DMS 273 treated with DMSO at 0.1 percent for 48 hours (cell line): ENCODE results near the gene PRKCE.

Source experiments
- DNase-seq: peaks from one replicate; lab custom pipeline; 2025; lab: John Stamatoyannopoulos, UW

PRKCE gene

DNA sequence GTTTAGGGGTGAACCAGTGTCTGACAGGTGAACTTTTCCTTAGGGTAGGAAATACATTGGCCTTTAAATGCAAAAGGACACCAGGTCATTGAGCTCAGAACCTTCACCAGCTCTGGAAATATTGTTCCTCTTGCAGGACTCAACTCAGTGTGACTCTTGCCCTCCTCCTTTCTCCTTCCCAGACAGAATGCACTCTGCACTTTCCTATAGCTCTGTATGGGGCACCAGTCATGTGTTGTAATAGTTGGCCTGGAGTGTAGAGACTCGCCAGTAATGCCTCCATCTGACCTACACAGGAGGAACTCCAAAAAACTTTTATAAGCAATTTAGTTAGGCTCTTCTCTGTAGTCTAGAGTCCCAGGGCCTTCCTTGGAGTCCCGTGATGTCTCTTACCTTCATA lies 397.2 kb downstream of the PRKCE start:
- no peak for DNase-seq

DNA sequence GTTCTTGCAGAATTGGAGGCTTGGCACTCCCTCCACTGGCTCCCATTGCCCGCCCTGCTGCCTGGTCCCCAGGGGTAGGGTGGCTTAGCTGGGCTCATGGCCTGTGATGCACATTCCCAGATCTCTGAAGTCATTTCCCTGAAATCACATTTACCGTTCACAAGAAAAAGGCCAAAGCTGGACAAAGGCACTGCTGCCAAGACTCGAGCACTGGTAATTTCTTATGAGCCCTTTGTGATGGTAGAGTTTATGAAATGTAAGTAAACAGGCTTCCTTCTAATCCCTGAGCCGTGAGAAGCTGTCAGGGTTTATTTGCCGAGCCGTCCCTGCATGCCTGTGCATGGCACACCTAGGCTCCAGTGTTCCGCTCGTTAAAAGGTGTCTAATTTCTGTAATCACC lies 398.6 kb downstream of the PRKCE start:
- DNase-seq: no peak

DNA sequence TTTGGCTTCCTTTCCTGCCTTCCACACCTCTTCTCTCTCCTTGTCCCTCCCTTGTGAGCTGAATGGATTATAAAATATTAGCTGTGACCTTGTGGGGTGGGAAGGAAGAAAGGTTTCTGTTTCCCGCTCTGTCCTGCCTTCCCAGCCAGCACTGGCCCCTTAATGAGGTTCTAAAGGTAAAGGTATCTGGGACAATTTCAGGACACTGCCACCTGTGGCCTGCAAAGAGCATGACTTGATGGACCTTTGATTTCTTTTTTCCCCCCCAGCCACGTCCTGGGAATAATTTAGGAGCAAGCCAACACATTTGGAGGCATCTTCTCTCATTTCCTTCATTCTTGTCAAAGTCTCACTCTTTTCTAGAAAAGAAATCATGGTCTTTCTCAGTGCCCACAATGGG lies 399.0 kb downstream of the PRKCE start:
- no peak for DNase-seq

DNA sequence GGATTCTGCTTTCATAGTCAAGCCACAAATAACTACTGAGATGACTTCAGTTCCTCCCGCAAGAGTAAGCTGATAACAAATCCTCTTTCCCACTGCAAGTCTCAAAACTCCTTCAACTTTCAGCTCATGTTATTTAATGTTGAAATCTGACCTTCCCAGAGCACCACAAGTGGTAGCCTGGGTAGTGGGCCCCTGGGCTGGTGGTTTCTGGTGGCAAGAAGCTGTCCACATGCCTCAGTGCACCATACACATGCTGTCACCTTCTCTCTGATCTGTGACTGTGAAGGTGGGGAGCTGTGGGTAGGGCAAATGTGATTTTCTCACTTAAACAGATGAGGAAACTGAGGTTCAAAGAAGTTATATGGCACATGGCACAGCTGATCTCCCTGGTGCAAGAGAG lies 399.6 kb downstream of the PRKCE start:
- DNase-seq: no peak

DNA sequence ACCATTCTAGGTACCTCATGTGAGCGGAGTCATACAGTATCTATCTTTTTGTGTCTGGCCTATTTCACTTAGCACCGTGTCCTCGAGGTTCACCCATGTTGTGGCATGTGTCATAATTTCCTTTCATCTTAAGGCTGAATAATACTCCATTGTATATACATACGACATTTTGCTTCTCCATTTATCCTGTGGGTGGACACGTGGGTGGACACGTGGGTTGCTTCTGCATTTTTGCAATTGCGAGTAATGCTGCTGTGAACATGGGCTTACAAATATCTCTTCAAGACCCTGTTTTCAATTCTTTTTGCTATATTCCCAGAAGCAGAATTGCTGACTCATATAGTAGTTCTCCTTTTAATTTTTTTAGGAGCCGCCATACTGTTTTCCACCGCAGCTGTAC lies 402.1 kb downstream of the PRKCE start:
- DNase-seq: no peak

DNA sequence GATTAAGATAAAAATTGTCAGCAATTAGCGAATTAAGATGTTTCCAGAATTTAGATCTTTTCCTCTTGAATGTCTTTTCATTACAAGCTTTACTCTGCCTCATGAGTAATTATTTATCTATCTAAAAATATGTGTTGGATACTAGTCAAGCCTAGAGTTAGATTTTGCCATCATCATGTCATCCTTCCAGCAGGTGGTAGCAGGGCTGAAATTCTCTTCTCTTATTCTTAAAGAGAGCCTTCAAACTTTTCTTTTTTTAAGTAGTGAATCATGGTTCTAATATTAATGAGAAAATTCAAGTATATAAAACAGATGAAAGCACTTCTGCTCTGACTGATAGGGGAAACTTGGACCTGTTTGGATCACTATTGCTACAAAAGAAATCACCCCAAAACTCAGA lies 405.1 kb downstream of the PRKCE start:
- no peak for DNase-seq

DNA sequence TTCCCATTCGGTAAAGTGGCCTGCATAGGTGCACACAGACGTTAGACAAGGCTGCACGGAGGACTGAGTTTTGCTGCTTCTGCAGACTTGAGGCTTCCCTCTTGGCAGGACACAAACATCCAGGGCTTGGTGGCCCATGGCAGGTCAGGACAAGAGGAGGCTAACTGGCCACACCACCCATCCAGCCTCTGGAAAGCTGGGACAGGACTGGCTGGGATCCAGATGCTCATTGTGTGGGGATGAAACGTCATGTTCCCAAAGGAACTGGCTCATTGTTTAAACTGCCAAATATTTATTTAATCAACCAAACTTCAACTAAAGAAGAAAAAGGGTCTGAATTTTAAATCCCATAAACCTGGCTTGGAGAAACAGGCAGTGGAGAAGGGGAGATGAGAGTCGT lies 406.7 kb downstream of the PRKCE start:
- DNase-seq: no peak

DNA sequence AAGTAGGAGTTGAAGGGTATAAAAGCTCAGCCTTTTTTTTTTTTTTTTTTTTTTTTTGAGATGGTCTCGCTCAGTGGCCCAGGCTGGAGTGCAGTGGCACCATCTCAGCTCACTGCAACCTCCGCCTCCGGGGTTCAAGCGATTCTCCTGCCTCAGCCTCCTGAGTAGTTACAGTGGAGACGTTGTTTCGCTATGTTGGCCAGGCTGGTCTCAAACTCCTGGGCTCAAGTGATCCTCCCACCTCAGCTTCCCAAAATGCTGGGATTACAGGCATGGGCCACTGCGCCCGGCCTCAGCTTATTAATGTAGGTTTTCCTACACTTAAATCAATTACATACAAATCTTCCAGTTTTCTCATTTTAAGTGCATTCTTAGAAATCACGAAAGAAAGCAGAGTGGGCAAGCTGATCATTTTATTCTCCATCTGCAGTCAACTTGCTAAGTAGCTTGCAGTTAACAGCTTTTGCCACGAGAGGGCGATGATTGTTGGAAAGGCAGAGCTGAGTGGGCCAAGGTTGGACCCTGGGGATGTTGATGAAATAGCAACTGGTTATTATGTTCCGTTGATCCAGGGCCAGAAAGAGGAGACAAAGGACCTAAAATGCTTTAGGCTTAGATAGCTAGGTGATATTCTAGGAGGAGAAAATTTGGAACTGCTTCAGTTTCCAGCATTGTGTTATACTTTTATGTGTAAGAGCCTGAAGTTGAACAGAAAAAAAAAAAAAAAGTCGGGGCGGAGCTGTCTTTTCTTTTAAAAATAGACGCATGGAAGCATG lies 411.4 kb downstream of the PRKCE start:
- no peak for DNase-seq

DNA sequence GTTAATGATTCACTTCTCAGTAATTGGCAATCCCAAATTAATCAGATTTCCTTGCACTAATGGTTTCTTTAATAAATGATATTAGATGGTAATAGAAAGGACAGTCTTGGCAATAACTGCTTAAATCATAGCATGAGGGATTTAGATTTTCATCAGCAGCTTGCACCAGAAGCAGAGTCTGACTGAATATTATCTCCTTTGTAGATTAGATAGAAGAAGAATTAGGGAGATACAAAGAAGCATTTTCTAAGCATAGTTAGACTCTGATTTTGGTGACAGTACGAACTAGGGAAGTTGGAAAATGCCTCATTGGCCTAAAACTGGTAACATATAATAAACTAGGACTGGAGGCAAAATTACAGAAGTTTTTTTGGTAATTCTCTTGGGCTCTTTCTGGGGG lies 412.9 kb downstream of the PRKCE start:
- no peak for DNase-seq

DNA sequence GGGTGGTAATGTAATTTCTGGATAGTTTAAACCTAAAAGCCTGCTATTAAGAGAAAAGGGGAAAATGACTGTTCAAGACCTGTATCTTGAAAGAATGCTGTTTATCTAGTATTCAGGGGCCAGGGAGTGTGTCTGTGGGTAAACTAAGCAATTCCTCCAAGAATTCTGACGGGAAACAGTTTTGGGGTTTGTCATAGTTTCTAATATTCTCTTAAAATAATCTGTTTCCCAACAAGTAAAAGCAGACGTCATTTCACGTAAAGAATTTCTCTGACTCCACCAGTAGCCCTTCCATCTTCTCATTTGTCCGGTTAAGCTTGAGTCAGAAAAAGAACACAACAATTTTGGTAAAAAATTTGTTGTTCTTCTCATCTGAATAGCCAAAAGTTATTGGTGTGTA lies 413.7 kb downstream of the PRKCE start:
- no peak for DNase-seq

DNA sequence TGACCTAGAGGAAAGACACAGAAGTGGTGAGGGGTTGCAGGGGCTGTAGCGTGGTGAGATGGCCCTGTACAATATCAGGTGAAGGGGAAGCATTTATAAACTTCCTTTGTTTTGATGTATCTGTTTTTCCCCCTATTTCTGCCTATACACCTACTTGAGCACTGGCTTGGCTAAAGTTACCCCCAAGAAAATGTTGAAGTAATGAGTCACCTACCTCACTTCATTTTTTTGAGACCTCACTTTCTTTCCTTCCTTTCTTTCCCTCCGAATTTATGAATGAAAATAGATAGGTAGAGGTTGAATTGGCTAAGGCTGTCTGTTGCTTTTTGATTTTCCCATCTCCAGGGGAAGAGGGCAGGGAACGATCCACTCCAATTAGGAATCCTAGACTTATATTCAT lies 414.6 kb downstream of the PRKCE start:
- DNase-seq: no peak

DNA sequence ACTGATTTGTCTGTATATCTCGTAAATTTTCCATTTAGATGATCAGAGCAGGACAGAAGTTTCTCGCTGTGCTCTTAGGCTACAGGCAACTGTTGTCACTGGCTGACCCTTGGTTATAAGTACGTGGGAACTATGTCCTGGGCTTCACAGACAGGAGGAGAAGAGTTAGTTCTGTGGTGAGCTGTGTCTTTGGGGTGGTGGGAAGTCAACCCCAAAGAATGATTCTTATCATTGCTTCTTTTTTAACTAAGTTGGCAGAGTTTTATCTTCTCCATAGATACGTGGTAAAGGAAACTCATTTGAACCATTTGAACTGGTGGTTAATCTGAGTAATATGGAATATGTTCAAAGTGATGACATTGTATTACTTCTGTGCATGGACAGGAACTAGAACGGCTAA lies 415.1 kb downstream of the PRKCE start:
- DNase-seq: no peak

DNA sequence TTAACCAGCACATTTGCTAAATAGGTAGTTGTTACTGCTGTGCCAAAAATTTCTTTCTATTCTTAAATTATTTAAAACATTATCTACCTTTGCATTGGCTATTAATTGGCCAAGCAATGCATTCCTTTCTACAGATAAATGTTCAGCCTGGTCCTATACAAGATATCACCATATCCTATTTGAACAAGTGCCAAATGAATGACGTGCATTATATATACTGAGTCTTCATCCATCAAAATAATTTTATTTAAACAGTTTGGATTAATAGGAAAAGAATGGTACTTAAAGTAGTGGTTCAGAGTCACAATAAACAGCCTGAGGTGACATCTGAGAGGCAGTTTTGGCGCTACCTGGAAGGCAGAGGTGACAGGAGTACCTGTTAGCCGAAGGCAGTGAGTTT lies 415.6 kb downstream of the PRKCE start:
- no peak for DNase-seq

DNA sequence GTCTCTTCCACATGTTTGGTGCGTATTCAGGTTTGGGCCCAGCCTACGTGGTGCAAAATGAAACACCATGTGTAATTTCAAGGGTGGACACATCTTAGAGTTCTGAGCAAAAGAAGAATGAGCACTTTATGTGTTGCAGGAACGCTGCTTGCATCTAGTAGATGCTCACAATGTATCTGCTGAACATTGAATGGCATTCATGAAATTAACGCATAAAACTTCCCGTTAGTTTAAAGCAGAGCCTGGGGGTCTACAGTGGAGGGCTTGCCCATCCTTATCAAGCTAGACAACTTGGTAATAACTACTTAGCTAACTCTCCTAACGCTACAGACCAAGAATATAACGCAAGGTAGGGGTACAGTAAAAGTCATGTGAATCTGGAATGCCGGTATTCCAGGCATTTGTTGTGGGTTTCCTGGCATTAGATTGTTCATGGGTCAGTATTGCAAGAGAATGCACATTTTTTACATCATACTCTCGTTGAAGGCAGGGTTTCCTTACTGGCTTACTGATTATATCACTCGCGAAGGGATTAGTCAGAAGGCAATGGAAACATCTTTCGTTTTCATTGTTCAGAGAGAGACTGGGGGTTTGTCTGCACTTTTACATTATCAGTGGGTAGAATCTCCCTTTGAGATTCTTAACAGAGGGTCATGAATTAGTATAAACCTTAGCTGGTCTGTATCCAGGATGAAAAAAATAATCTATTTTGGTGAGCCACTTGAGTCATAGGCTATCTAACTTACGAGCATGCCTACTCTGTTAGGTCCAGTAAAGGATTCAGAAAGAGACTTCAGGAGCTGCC lies 416.2 kb downstream of the PRKCE start:
- DNase-seq: no peak

DNA sequence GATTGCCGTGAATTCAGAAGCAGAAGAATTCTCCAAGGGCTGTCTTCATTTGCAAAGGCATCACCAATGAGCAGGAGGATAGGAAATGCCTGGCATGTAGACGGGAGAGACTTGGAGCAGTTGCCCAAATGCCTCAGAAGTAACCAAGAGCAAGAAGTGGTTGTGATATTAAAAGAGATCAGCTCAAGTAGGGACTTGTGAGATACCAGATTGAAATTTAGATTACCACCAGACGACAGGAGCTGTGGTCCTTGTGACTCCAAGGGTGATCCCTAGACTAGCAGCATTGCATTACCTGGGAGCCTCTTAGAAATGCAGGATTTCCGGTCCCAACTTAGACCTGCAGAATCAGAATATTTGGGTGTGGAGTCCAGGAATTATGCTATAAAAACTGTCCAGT lies 417.2 kb downstream of the PRKCE start:
- DNase-seq: no peak

DNA sequence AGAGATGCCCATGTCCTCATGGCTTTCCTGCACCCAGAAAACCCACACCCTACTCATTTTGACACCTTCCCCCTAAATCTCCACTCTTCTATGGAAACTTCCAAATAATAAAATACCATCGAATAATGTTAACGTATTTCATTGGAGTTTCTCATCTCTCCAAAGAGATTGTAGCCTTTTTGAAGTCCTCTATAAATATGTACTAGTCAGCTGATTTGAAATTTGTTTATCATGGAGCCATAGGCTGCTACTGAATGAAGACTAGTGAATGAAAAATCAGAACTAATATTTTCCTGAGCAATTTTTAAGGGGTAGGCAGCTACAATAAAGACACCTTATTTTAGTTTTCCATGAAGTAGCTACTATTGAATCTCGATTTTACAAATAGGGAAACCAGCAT lies 419.6 kb downstream of the PRKCE start:
- no peak for DNase-seq

DNA sequence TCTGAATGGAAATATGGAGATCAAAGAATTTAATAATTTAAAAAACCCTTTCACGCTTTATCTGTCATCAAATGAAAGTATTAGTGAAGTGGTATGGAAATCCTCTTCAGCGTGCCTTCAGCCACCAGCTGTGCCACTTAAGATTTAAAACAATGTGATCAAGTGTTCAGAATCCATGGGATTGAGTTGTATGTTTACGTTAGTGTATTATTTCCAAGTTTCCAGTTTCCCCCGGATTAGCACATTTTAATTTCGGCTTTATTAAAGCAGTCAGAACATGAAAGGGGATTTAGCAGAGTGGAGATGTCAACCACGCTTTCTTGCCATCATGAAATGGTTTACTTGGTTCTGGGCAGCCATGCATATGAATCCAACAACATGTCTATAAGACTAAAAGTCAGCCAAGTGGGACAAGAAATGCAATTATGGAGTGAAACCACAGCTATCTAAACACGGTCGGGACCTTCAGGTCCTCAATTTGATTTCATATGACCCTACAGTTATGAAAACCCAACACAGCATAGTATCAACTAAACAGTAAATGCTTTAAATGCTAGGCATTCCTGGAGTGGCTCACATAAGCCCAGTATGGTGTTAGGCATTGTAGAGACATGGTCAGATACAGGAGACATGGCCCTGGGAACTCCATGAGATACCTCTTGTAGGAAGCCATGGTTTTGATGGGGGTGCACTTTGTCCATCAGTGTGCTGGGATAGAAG lies 420.8 kb downstream of the PRKCE start:
- DNase-seq: no peak

DNA sequence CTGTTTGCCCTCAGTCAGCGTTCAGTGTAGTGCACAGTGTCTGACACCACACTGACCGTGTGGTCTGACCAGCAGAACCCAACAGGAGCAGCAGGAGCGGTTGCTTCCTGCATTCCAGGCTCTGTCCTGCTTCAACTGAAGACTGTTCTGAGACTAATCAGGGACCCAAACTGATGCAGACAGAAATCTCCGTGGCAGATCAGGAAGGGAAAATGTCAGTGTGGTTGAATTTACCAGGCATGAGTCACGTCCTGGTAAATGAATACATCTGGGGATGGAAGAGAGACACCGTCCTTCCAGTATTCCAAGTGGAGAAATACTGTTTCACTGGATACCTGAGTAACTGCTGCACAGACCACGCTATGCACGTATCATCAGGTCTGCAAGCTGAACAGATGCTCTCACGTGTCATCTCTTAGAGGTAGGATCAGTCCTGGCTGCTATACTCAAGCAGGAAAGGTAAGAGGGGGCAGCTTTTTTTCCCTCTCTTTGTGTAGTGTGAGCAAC lies 422.1 kb downstream of the PRKCE start:
- DNase-seq: no peak

DNA sequence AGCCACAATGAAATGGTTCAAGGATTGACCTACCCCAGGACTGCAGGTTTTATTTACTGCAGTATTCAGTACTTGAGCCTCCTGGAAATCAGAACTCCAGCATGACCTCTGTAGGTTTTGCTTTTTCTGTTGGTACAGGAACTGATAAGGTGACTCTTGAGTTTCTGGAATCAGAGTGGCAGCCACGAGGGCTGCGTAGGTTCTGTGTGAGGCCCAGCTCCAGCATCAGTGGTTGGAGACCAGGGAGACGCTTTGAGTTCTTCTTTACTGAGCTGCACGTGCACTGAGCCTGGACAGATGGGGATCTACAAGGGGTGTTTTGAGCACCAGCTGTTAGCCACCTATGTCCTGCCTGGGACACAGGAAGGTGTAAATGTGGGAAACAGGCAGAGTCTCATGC lies 423.0 kb downstream of the PRKCE start:
- DNase-seq: peak; percentile 6

DNA sequence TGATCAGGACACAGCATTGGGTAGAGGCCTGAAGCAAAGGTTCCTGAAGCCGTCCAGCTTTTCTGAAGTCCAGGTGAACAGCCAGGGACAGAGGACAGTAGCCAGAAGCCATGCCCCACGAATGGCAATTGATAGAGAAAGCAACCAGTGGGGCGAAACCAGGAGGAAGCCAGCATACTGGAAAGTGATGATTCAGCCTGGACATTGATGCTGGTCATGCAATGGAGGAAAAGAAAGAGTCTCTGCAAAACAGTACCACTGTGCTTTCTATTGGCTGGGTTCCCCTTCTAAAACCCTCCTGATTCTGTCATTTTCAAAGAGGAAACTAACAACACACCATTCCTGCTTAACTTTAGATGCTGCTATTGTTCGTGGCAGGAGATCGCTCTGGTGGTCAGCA lies 424.4 kb downstream of the PRKCE start:
- DNase-seq: no peak

DNA sequence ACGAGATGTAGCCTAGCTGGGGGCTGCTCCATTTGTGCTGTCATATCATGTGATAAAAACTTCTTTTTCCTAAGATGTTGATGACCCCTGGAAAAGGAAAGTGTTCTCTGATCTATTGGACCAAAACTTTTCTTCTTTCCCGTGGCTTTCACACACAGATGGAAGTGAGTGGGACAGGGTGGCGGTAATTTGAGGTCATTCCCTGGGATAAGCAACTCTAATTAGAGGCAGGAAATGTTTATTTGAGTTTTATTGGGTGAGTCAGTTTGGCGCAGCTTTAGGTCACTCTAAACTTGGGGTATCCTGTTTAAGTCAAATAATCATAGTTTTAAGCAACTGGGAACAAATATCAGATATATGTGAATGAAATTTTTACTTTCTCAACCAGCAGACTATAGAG lies 424.8 kb downstream of the PRKCE start:
- no peak for DNase-seq

DNA sequence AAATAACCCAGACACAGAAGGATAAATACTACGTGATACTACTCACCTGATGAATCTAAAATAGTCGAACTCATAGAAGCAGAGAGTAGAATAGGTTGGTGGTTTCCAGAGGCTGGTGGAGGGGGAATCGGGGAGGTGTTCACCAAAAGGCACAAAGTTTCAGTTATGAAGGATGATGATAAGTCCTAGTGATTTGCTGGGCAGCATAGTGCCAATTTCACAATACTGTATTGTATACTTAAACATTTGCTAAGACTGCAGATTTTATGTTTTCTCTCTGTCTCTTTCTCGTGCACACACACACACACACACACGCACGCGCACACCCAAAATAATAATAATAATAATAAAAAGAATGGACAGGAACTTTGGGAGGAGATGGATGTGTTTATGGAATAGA lies 425.4 kb downstream of the PRKCE start:
- DNase-seq: no peak
